ENCODE data around the gene CD80.
A peak's percentile ranks its signal among the peaks of the same experiment; 100 is the strongest.
"Not testable (repeated sequence)": the region's sequence is repeated elsewhere in the genome, so short reads cannot be mapped to it uniquely, and the experiment has no call there.

CD80 gene

GRCh38 chr3:119585856-119586570, 26.6 kb upstream of the CD80 start:
- no peak for DNase-seq
- in situ Hi-C loops (cut with MboI; ENCODE audit: low pct_unique_long_range_greater_than_20kb, low sequenced_read_pairs): no loop called here

GRCh38 chr3:119585208-119585607, 25.8 kb upstream of the CD80 start:
- no peak for DNase-seq
- in situ Hi-C loops (cut with MboI; ENCODE audit: low pct_unique_long_range_greater_than_20kb, low sequenced_read_pairs): no loop called here

- no peak for DNase-seq
- in situ Hi-C loops (cut with MboI; ENCODE audit: low pct_unique_long_range_greater_than_20kb, low sequenced_read_pairs): no loop called here
These were observed 22.8 kb upstream of the CD80 start for GRCh38 chr3:119582178-119582577.

- in situ Hi-C loops (cut with MboI; ENCODE audit: low pct_unique_long_range_greater_than_20kb, low sequenced_read_pairs): no loop called here
- DNase-seq: peak; percentile 83
These were observed 20.8 kb upstream of the CD80 start for GRCh38 chr3:119580067-119580760.

- peak; percentile 75 for DNase-seq
- in situ Hi-C loops (cut with MboI; ENCODE audit: low pct_unique_long_range_greater_than_20kb, low sequenced_read_pairs): no loop called here
These were observed 20.1 kb upstream of the CD80 start, which contains the start of gene ADPRH for GRCh38 chr3:119579366-119580066. Gene ADPRH, plus strand, starts transcription at chr3:119579492. Its CDS starts 2,678 bp downstream, at chr3:119582170.

- in situ Hi-C loops (cut with MboI; ENCODE audit: low pct_unique_long_range_greater_than_20kb, low sequenced_read_pairs): no loop called here
These were observed 16.1 kb upstream of the CD80 start for GRCh38 chr3:119575507-119575906.

GRCh38 chr3:119571688-119572087, 12.3 kb upstream of the CD80 start:
- no peak for DNase-seq
- in situ Hi-C loops (cut with MboI; ENCODE audit: low pct_unique_long_range_greater_than_20kb, low sequenced_read_pairs): no loop called here

More at GRCh38 chr3:119575507-119575906, 16.1 kb upstream of the CD80 start:
- no peak for DNase-seq

- no peak for DNase-seq
- in situ Hi-C loops (cut with MboI; ENCODE audit: low pct_unique_long_range_greater_than_20kb, low sequenced_read_pairs): no loop called here
These were observed 11.8 kb upstream of the CD80 start for GRCh38 chr3:119571230-119571629.

GRCh38 chr3:119570229-119570628, 10.8 kb upstream of the CD80 start:
- in situ Hi-C loops (cut with MboI; ENCODE audit: low pct_unique_long_range_greater_than_20kb, low sequenced_read_pairs): no loop called here
- peak; percentile 72 for DNase-seq

GRCh38 chr3:119569156-119569555, 9.7 kb upstream of the CD80 start:
- in situ Hi-C loops (cut with MboI; ENCODE audit: low pct_unique_long_range_greater_than_20kb, low sequenced_read_pairs): no loop called here
- DNase-seq: no peak

GRCh38 chr3:119563334-119563733, 3.9 kb upstream of the CD80 start:
- in situ Hi-C loops (cut with MboI; ENCODE audit: low pct_unique_long_range_greater_than_20kb, low sequenced_read_pairs); DNase-seq: not testable (repeated sequence)

GRCh38 chr3:119562307-119562961, 3.0 kb upstream of the CD80 start:
- peak; percentile 51 for DNase-seq
- in situ Hi-C loops (cut with MboI; ENCODE audit: low pct_unique_long_range_greater_than_20kb, low sequenced_read_pairs): no loop called here

- in situ Hi-C loops (cut with MboI; ENCODE audit: low pct_unique_long_range_greater_than_20kb, low sequenced_read_pairs): no loop called here
- no peak for DNase-seq
These were observed 746 bp upstream of the CD80 start for GRCh38 chr3:119560160-119560559.

- in situ Hi-C loops (cut with MboI; ENCODE audit: low pct_unique_long_range_greater_than_20kb, low sequenced_read_pairs): no loop called here
- no peak for DNase-seq
These were observed 642 bp downstream of the CD80 start for GRCh38 chr3:119558626-119559317.

GRCh38 chr3:119557877-119558269, 1.5 kb downstream of the CD80 start:
- DNase-seq: peak; percentile 56
- in situ Hi-C loops (cut with MboI; ENCODE audit: low pct_unique_long_range_greater_than_20kb, low sequenced_read_pairs): no loop called here

GRCh38 chr3:119557192-119557876, 2.1 kb downstream of the CD80 start:
- no peak for DNase-seq
- in situ Hi-C loops (cut with MboI; ENCODE audit: low pct_unique_long_range_greater_than_20kb, low sequenced_read_pairs): no loop called here

- DNase-seq: no peak
These were observed 3.5 kb downstream of the CD80 start for GRCh38 chr3:119555929-119556328.

GRCh38 chr3:119555309-119555735, 4.1 kb downstream of the CD80 start:
- in situ Hi-C loops (cut with MboI; ENCODE audit: low pct_unique_long_range_greater_than_20kb, low sequenced_read_pairs): no loop called here
- no peak for DNase-seq

More at GRCh38 chr3:119555929-119556328, 3.5 kb downstream of the CD80 start:
- in situ Hi-C loops (cut with MboI; ENCODE audit: low pct_unique_long_range_greater_than_20kb, low sequenced_read_pairs): no loop called here
